Stomach (tissue), 9 donors: Measurements from ENCODE around the gene RFC5. TPM values are rescaled to one million over a fixed set of nuclear protein-coding genes. Genes with fewer than 3 reads are reported as not detected.

ENCODE experiments used
- DNase-seq, 2 donors: peaks; one replicate each; pipeline versions ENCODE4 v3.0.0 to v3.0.0-alpha.2; 2013 to 2019
- H3K27ac ChIP-seq, 5 donors: fragments of 200-600 bp in 4 of 5; sonication (generic) in 4 of 5; one replicate each; pipeline ENCODE4 v1.5.1; 2013 to 2019; ENCODE audit warnings: mild to moderate bottlenecking in 1 of 5, moderate library complexity in 1 of 5
- H3K27me3 ChIP-seq, 3 donors: fragments of 200-600 bp; sonication (generic); one replicate each; pipeline ENCODE4 v1.5.1; 2017 to 2019; ENCODE audit warnings: mixed run types in 1 of 3
- H3K36me3 ChIP-seq, 4 donors: fragments of 200-600 bp; sonication (generic); 1 replicate in 3 of 4; 2 replicates in 1 of 4; pipeline ENCODE4 v1.5.1; 2016 to 2019
- H3K4me1 ChIP-seq, 4 donors: fragments of 200-600 bp; sonication (generic); one replicate each; pipeline ENCODE4 v1.5.1; 2016 to 2019
- H3K4me3 ChIP-seq, 4 donors: fragments of 200-600 bp; sonication (generic) in 3 of 4; one replicate each; pipeline ENCODE4 v1.5.1; 2016 to 2019; ENCODE audit warnings: mild to moderate bottlenecking in 1 of 4
- H3K9me3 ChIP-seq, 4 donors: fragments of 200-600 bp; sonication (generic); one replicate each; pipeline ENCODE4 v1.5.1; 2016 to 2019
- EP300 ChIP-seq: sonication (generic); formaldehyde crosslinking; IDR thresholded peaks from one replicate; pipeline ENCODE4 v1.6.1; 2017; ENCODE audit warnings: antibody characterized with exemption
- POLR2A ChIP-seq, 4 donors: fragments of 450-650 bp; IDR thresholded peaks; one replicate each; pipeline ENCODE4 v1.6.1; 2016; ENCODE audit warnings: antibody characterized with exemption in 4 of 4, control low read depth in 2 of 4, mild to moderate bottlenecking in 1 of 4, moderate library complexity in 1 of 4
- POLR2AphosphoS5 ChIP-seq, 3 donors: sonication (generic); formaldehyde crosslinking; IDR thresholded peaks; one replicate each; pipeline ENCODE4 v1.6.1; 2016; ENCODE audit warnings: antibody characterized with exemption in 3 of 3
- WGBS, 5 donors: extraction: QIAGEN DNeasy Blood & Tissue Kit in 3 of 5; methylation state at CpG; one replicate each; pipeline versions ENCODE4 v1.1.5 to v1.1.7; 2013 to 2018; 5-methylcytosine and 5-hydroxymethylcytosine counted together
- intact Hi-C: fragments of 100-400 bp; cut with DNase I; formaldehyde crosslinking; loops from one replicate; pipeline ENCODE4 v1.15.1; 2023; ENCODE audit warnings: low total_unique reads
- polyA plus RNA-seq, 3 donors: library from polyadenylated mRNA; stranded (reverse); fragments of 200-250 nt; gene quantifications; one replicate each; pipeline ENCODE4 v1.2.3, GENCODE V29; 2013
- total RNA-seq, 5 donors: library from RNA; depleted of rRNA; stranded (reverse); fragments of >200 nt; gene quantifications; one replicate each; pipeline versions ENCODE4 v1.1.0 to v1.2.3, GENCODE V29; 2014 to 2016
- TF ChIP-seq, protein P1 (sequence below), 7 experiments: fragments of 450-650 bp in 4 of 7; fragments of 200-600 bp in 3 of 7; sonication (generic) in 3 of 7; IDR thresholded peaks; one replicate each; pipeline ENCODE4 v1.5.1; 2016 to 2019; ENCODE audit warnings: antibody characterized with exemption in 7 of 7, control low read depth in 2 of 7, mild to moderate bottlenecking in 1 of 7
- donor health status: healthy with polysubstance abuse.
- donor health status: Bipolar disorder and iron deficiency.
- donor health status: healthy.

RFC5 gene
- total and polyA plus RNA-seq, 8 donors = 1.3 to 238 (median 10.7) TPM; not detected in 1

DNA sequence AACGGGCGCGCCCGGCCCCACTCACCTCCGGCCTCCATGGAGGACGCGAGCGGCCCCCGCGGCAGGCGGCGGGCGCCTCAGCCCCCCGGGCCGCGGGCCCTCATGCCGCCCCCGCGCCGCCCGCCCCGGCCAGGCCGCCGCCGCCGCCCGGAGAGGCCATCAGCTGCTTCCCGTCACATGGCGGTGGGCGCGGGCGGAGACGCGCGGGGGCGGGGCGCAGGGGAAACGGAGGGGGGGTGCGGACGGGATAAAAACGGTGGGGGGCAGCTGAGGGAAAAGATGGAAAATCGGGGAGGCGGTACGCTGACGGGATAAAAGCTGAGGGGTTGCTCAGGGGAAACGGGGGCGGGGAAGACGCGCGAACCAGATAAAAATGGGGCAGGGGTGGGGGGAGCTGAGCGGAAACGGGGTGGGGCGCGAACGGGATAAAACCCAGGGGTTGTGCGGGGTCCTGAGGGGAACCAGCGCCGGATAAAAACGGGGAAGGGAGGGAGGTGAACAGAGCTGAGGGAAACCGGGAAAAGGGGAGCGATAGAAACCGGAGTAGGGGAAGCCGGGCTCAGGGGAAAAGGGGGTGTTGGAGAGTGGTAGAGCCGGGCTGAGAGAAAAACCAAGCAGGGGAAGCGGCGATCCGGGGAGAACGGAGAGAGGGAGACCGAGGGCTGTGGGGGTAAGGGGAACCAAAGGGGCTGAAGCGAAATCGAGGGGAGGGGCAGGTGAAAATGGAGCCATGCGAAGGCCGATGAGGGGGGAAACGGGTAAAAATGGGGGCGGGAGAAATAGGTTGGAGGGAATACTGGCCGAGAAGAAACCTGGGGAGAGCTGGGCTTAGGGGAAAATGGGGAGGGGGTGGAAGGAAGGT is 44.7 kb downstream of the RFC5 start, which contains the start of gene WSB2:
WSB2 (minus strand) TSS at position 169 of the 862 bp plus-strand sequence; CDS start at position 38, 131 bp downstream.
- DNase-seq = peak; percentile 70 to 92
- H3K4me3 ChIP-seq = peak within 1 kb of the TSS; percentile 65 to 83 (median 76)
- H3K27ac ChIP-seq = peak within 1 kb of the TSS; percentile 97 to 99 (median 98)
- 1 to 2% (median 2%) methylated on average over 55 to 66 of the region's 76 CpGs for WGBS, 5 donors
- intact Hi-C loops = no loop called here
- H3K4me1 ChIP-seq = peaks cover 23 to 80% (median 58%) of the 10 kb centered on the region in 4 donors
- TF ChIP-seq, protein P1, sequence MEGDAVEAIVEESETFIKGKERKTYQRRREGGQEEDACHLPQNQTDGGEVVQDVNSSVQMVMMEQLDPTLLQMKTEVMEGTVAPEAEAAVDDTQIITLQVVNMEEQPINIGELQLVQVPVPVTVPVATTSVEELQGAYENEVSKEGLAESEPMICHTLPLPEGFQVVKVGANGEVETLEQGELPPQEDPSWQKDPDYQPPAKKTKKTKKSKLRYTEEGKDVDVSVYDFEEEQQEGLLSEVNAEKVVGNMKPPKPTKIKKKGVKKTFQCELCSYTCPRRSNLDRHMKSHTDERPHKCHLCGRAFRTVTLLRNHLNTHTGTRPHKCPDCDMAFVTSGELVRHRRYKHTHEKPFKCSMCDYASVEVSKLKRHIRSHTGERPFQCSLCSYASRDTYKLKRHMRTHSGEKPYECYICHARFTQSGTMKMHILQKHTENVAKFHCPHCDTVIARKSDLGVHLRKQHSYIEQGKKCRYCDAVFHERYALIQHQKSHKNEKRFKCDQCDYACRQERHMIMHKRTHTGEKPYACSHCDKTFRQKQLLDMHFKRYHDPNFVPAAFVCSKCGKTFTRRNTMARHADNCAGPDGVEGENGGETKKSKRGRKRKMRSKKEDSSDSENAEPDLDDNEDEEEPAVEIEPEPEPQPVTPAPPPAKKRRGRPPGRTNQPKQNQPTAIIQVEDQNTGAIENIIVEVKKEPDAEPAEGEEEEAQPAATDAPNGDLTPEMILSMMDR (IDR thresholded peaks at IDR 0.05) = no peak
- TF ChIP-seq POLR2AphosphoS5 (IDR thresholded peaks at IDR 0.05) = peak in 1 of 3 donors; percentile 15
- peaks cover 0 to 2% (median under 1%) of the 10 kb centered on the region in 4 donors for H3K36me3 ChIP-seq
- no peaks in the 10 kb centered on the region for H3K27me3 ChIP-seq
- H3K9me3 ChIP-seq = no peaks in the 10 kb centered on the region

DNA sequence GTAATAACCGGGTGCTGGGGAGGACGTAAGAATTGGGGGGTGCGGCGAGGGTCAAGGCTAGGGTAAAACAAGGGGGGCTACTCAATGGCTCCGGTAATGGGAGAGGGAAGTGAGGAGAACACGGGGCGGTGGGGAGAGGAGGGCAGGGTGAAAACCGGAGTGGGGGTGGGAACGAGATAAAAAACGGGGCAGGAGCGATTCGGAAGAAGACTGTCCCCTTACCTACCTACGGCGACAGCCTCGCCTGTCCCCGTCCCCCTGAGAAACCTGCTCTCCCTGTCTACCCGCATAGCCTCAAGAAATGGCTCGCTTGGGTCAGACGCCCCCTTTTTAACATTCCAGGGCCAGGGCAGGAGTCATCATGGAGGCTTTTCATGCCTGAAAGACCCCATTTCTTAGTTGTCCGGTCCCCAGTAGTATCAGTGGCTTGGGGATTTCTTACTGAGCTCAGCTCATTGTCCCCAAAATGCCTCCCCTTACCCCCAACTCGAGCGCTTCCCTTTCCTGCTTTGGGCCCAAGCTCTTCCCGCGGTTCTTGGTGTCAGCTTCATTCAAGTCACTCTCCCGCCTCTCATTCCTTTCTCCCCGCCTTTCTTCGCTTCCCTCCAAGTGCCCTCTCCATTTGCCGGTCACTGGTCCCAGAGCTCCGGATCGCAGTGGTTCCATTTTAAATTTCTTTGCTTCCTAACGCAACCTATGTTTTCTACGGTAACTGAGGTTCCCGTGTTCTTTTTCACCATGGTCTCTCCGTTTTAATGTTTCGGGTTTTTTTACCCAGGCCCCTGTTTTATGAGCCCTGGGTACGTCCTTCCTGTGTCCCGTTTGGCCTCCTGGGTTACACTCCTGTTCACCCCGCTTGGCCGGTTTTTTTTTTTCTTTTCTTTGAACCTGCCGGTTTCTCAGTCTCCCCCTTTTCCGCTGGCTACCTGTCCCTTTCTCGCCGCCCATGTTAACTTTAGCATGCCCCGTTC is 45.7 kb downstream of the RFC5 start:
- TF ChIP-seq, protein P1 (IDR thresholded peaks at IDR 0.05) = no peak
- TF ChIP-seq EP300 (no peak), POLR2A (IDR thresholded peaks at IDR 0.05) (peak in 1 of 4 donors; percentile 32), POLR2AphosphoS5 (IDR thresholded peaks at IDR 0.05) (peak in 2 of 3 donors; percentile 3 to 16)
- Histone ChIP-seq H3K4me3 (peak overlapping the region; percentile 65 to 83 (median 76)), H3K27ac (peak overlapping the region; percentile 97 to 99 (median 98)), H3K9me3 (no peaks in the 10 kb centered on the region), H3K4me1 (peaks cover 14 to 71% (median 49%) of the 10 kb centered on the region in 4 donors), H3K36me3 (peaks cover 0 to 7% (median 2%) of the 10 kb centered on the region in 4 donors), H3K27me3 (no peaks in the 10 kb centered on the region)
- 1 to 2% (median 1%) methylated on average over 44 of the region's 44 CpGs for WGBS, 5 donors
- peak; percentile 45 to 78 for DNase-seq
- intact Hi-C loops = no loop called here

DNA sequence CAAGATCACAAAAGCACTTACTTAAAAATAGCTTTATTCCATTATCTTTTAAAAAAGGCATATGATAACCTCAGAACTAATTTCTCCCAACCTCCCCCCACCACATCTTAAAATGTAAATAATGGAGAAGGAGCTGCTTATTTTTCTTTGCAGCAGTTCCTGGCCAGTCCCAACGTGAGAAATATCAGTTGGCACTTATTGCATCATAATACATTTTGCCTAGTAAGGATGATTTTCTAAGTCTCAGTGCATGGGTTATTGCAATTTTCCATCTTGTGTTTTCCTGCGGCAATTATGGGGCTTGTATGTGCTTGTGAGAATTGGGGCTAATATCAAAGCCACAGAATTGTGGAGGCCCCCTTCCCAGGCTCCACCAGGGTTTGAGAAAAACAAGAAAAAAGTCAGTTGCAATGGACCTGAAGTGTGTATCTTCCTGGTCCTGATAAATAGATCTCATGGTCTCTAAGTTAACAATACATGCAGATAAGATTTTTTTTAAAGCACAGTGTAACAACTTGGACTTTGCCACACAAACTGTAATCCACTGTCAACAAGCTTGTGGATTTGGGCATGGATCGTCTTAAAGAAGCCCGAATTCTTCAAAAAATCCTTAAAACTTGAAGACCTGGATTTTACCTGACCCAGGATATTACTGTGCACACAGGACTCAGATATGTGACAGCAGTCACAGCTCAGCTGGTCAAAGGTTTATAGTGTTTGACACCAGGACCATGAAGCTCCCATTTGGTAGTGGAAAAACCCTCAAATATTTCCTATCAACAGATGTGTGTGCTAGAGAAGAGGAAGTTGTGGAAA is 47.3 kb downstream of the RFC5 start:
- Histone ChIP-seq H3K27ac (peak overlapping the region; percentile 30 to 99 (median 98)), H3K4me1 (peaks cover 12 to 55% (median 35%) of the 10 kb centered on the region in 4 donors), H3K4me3 (no peak overlapping the region), H3K9me3 (no peaks in the 10 kb centered on the region), H3K27me3 (no peaks in the 10 kb centered on the region), H3K36me3 (peaks cover 0 to 7% (median 2%) of the 10 kb centered on the region in 4 donors)
- TF ChIP-seq EP300 (no peak), POLR2A (IDR thresholded peaks at IDR 0.05) (no peak), POLR2AphosphoS5 (IDR thresholded peaks at IDR 0.05) (no peak)
- TF ChIP-seq, protein P1 (IDR thresholded peaks at IDR 0.05) = no peak
- peak in 1 of 2 donors; percentile 26 for DNase-seq
- intact Hi-C loops = no loop called here
- WGBS, 5 donors = 27 to 55% (median 39%) methylated on average over 4 of the region's 4 CpGs
